Endothelial cell of umbilical vein (primary cell): Measurements from ENCODE around the gene PIKFYVE. TPM values are rescaled to one million over a fixed set of nuclear protein-coding genes. Genes with fewer than 3 reads are reported as not detected.

ENCODE experiments used
- BruUV-seq: library from RNA; stranded (reverse); fragments of 400-500 nt; replicated peaks from 2 replicates; lab custom pipeline; 2021; lab: Mats Ljungman, UMichigan
- CTCF ChIA-PET: fragments of 300-600, 350-600 bp; sonication (Branson Sonifier 250); formaldehyde crosslinking; loops from one replicate; lab custom pipeline; 2021; ENCODE audit warnings: antibody characterized with exemption, inconsistent platforms; lab: Charles Lee
- POLR2A ChIA-PET: fragments of 300-600, 350-600 bp; sonication (Branson Sonifier 250); formaldehyde crosslinking; loops from one replicate; lab custom pipeline; 2021; ENCODE audit warnings: antibody characterized with exemption, inconsistent platforms; lab: Charles Lee
- DNase-seq: peaks from one replicate; pipeline ENCODE4 v3.0.0-alpha.2; 2011; ENCODE audit warnings: low read depth, low spot score
- FAIRE-seq: peaks from 2 replicates; lab custom pipeline; 2011; peaks lifted over from hg19 to GRCh38; lab: Jason Lieb, UNC
- H2AFZ ChIP-seq: 2 replicates; pipeline ENCODE4 v1.6.0; 2012; ENCODE audit warnings: low read depth, low read length, control low read depth, inconsistent platforms
- H3K27ac ChIP-seq: 2 replicates; pipeline ENCODE4 v1.5.1; 2011; ENCODE audit warnings: low read depth, mild to moderate bottlenecking, control low read depth, low read length, moderate library complexity; ENCODE audit not compliant: insufficient read depth
- H3K27me3 ChIP-seq, 2 experiments: 2 replicates each; pipeline versions ENCODE4 v1.6.0 to v1.6.1; 2011; ENCODE audit warnings: low read length in 2 of 2, mixed read lengths in 1 of 2; ENCODE audit not compliant: control insufficient read depth in 2 of 2, insufficient read depth in 2 of 2
- H3K36me3 ChIP-seq, 2 experiments: 2 replicates in 1 of 2; 3 replicates in 1 of 2; pipeline ENCODE4 v1.5.1; 2011; ENCODE audit warnings: low read length in 2 of 2, mild to moderate bottlenecking in 1 of 2, moderate library complexity in 1 of 2; ENCODE audit not compliant: control insufficient read depth in 2 of 2, insufficient read depth in 2 of 2; ENCODE audit errors: extremely low read depth in 1 of 2
- H3K4me1 ChIP-seq: 3 replicates; pipeline ENCODE4 v1.5.1; 2011; ENCODE audit warnings: mild to moderate bottlenecking, low read length; ENCODE audit not compliant: control insufficient read depth, insufficient read depth; ENCODE audit errors: extremely low read depth
- H3K4me2 ChIP-seq: 2 replicates; pipeline ENCODE4 v1.6.1; 2011; ENCODE audit warnings: low read length, control low read depth, mixed read lengths; ENCODE audit not compliant: insufficient read depth
- H3K4me3 ChIP-seq, 3 experiments: fragments of 200-600 bp in 1 of 3; sonication (generic), shearing (Covaris generic) in 1 of 3; replicated peaks in 1 of 3; 2 replicates each; pipeline ENCODE4 v1.5.1; 2011 to 2016; ENCODE audit warnings: control low read depth in 3 of 3, low read length in 3 of 3, mild to moderate bottlenecking in 2 of 3, inconsistent platforms in 1 of 3, low read depth in 1 of 3, moderate library complexity in 1 of 3; ENCODE audit not compliant: insufficient read depth in 1 of 3
- H3K79me2 ChIP-seq: 2 replicates; pipeline ENCODE4 v1.6.0; 2012; ENCODE audit warnings: low read length, inconsistent platforms; ENCODE audit not compliant: control insufficient read depth, insufficient read depth
- H3K9ac ChIP-seq: replicated peaks from 2 replicates; pipeline ENCODE3; 2011; ENCODE audit warnings: low read length, control low read depth; ENCODE audit not compliant: insufficient read depth; ENCODE audit errors: extremely low read depth
- H3K9me1 ChIP-seq: replicated peaks from 3 replicates; pipeline ENCODE4 v1.6.0; 2011; ENCODE audit warnings: mild to moderate bottlenecking, low read length; ENCODE audit not compliant: control insufficient read depth, insufficient read depth; ENCODE audit errors: extremely low read depth
- H3K9me3 ChIP-seq: replicated peaks from 2 replicates; pipeline ENCODE4 v1.5.1; 2012; ENCODE audit warnings: low read length, inconsistent platforms; ENCODE audit not compliant: control insufficient read depth, insufficient read depth
- H4K20me1 ChIP-seq: replicated peaks from 2 replicates; pipeline ENCODE3; 2011; ENCODE audit warnings: mild to moderate bottlenecking, low read length; ENCODE audit not compliant: control insufficient read depth, insufficient read depth; ENCODE audit errors: extremely low read depth
- CTCF ChIP-seq, 2 donors: IDR thresholded peaks; 1 replicate in 1 of 2; 2 replicates in 1 of 2; pipeline ENCODE4 v1.5.1; 2011; ENCODE audit warnings: low read length in 2 of 2, mild to moderate bottlenecking in 2 of 2, moderate library complexity in 2 of 2, control low read depth in 1 of 2, inconsistent platforms in 1 of 2, low read depth in 1 of 2; ENCODE audit not compliant: insufficient read depth in 1 of 2; ENCODE audit errors: extremely low read depth in 1 of 2
- EZH2 ChIP-seq: IDR thresholded peaks from 2 replicates; pipeline ENCODE4 v1.6.1; 2012; ENCODE audit warnings: borderline replicate concordance, low read depth, mild to moderate bottlenecking, moderate library complexity, low read length, inconsistent platforms; ENCODE audit not compliant: severe bottlenecking
- FOS ChIP-seq: IDR thresholded peaks from 2 replicates; pipeline ENCODE4 v1.6.1; 2011; ENCODE audit warnings: mild to moderate bottlenecking, low read length, moderate library complexity, borderline replicate concordance; ENCODE audit not compliant: insufficient read depth
- GATA2 ChIP-seq: IDR thresholded peaks from 2 replicates; pipeline ENCODE4 v1.7.0; 2011; ENCODE audit warnings: low read depth, mild to moderate bottlenecking, moderate library complexity, mixed read lengths, low read length; ENCODE audit not compliant: insufficient read length, insufficient read depth
- JUN ChIP-seq: IDR thresholded peaks from 2 replicates; pipeline ENCODE4 v1.6.1; 2011; ENCODE audit warnings: borderline replicate concordance, low read depth; ENCODE audit not compliant: insufficient read length, insufficient read depth
- MAX ChIP-seq: IDR thresholded peaks from 2 replicates; pipeline ENCODE4 v1.6.1; 2011; ENCODE audit not compliant: insufficient read depth, insufficient read length
- MYC ChIP-seq: IDR thresholded peaks from one replicate; pipeline ENCODE4 v1.6.1; 2011; ENCODE audit warnings: mild to moderate bottlenecking, low read depth, low read length
- POLR2A ChIP-seq: IDR thresholded peaks from 2 replicates; pipeline ENCODE4 v1.6.1; 2012; ENCODE audit warnings: low read depth, mild to moderate bottlenecking, control low read depth, low read length
- POLR2AphosphoS5 ChIP-seq: IDR thresholded peaks from 2 replicates; pipeline ENCODE4 v1.6.1; 2012; ENCODE audit warnings: low read depth, mild to moderate bottlenecking, control low read depth, low read length, moderate library complexity; ENCODE audit not compliant: insufficient read depth
- dilution Hi-C: fragments of 300-500 bp; cut with MboI; formaldehyde crosslinking; loops from one replicate; pipeline ENCODE4 v1.15.0; 2019; ENCODE audit warnings: low sequenced_read_pairs; ENCODE audit not compliant: extremely low pct_ligation_motif_present
- intact Hi-C: fragments of 100-400 bp; cut with micrococcal nuclease; formaldehyde crosslinking; loops from one replicate; pipeline ENCODE4 v1.10.0; 2022
- polyA plus RNA-seq, 4 experiments: library from polyadenylated mRNA; depleted of rRNA in 3 of 4; stranded (reverse) in 3 of 4; unstranded in 1 of 4; fragments of >200 nt; gene quantifications; 2 replicates each; pipeline versions ENCODE4 v1.2.1 to v1.2.3, GENCODE V29; 2011 to 2012; ENCODE audit warnings: missing spikeins in 1 of 4
- total RNA-seq: library from RNA; stranded (reverse); gene quantifications from 2 replicates; pipeline ENCODE4 v1.2.3, GENCODE V29; 2021

Gene PIKFYVE
- total and polyA plus RNA-seq, 2 donors (not counting 3 experiments of a cell fraction or from before 2014, with no cell fraction given), result 9.0 to 28.2 TPM

- DNase-seq, result no peak
- CTCF ChIA-PET, result no interaction called here
- no peak for TF ChIP-seq FOS
- no peak for TF ChIP-seq JUN
- TF ChIP-seq POLR2A, result no peak
- TF ChIP-seq GATA2, result no peak
- TF ChIP-seq MAX, result no peak
- no peak for TF ChIP-seq POLR2AphosphoS5
- TF ChIP-seq CTCF (IDR thresholded peaks at IDR 0.05; ENCODE audit: extremely low read depth in 1 of 2, insufficient read depth in 1 of 2, low read depth in 1 of 2, low read length in 2 of 2), result no peak
- TF ChIP-seq MYC, result no peak
- TF ChIP-seq EZH2, result no peak
- peaks cover 8% of the 10 kb centered on the region for H3K79me2 ChIP-seq
- intact Hi-C loops, result no loop called here
- no peaks in the 10 kb centered on the region for H3K4me1 ChIP-seq
- POLR2A ChIA-PET, result no interaction called here
- H3K9me1 ChIP-seq, result no peaks in the 10 kb centered on the region
- no peak for FAIRE-seq
- no peak overlapping the region for H3K4me2 ChIP-seq
- H3K27me3 ChIP-seq, result no peaks in the 10 kb centered on the region
- H3K9ac ChIP-seq, result no peak overlapping the region
- H4K20me1 ChIP-seq, result no peaks in the 10 kb centered on the region
- H3K27ac ChIP-seq, result no peak overlapping the region
- H3K36me3 ChIP-seq, result peaks cover 8 to 32% of the 10 kb centered on the region in 2 experiments
- H2AFZ ChIP-seq, result no peak overlapping the region
- no peak overlapping the region for H3K4me3 ChIP-seq
- no peaks in the 10 kb centered on the region for H3K9me3 ChIP-seq
- no TSS peak for BruUV-seq
- dilution Hi-C loops, result no loop called here
These were observed 19.8 kb downstream of the PIKFYVE start for GRCh38 chr2:208285853-208286252.
